Jurkat, Clone E6-1 (cell line): Measurements from ENCODE around the gene ANKDD1A.

ENCODE experiments used
- DNase-seq: peaks from one replicate; pipeline ENCODE4 v3.0.0-alpha.2; 2011; ENCODE audit warnings: low read depth, low spot score
- H3K4me3 ChIP-seq: 2 replicates; pipeline ENCODE4 v1.5.1; 2011; ENCODE audit warnings: mild to moderate bottlenecking, low read length, control low read depth, moderate library complexity

Gene ANKDD1A

GRCh38 chr15:64894395-64895056, 17.2 kb upstream of the ANKDD1A start:
- H3K4me3 ChIP-seq: peak overlapping the region; percentile 60
- peak; percentile 61 for DNase-seq

- peak overlapping the region; percentile 60 for H3K4me3 ChIP-seq
- peak; percentile 72 for DNase-seq
These were observed 16.2 kb upstream of the ANKDD1A start for GRCh38 chr15:64895285-64896065.

GRCh38 chr15:64896371-64897069, 15.2 kb upstream of the ANKDD1A start:
- no peak for DNase-seq
- H3K4me3 ChIP-seq: no peak overlapping the region

GRCh38 chr15:64897345-64897985, 14.2 kb upstream of the ANKDD1A start:
- H3K4me3 ChIP-seq: no peak overlapping the region
- no peak for DNase-seq

GRCh38 chr15:64898406-64898805, 13.3 kb upstream of the ANKDD1A start:
- H3K4me3 ChIP-seq: no peak overlapping the region
- DNase-seq: no peak

GRCh38 chr15:64901141-64901540, 10.6 kb upstream of the ANKDD1A start:
- no peak for DNase-seq
- no peak overlapping the region for H3K4me3 ChIP-seq

- no peak overlapping the region for H3K4me3 ChIP-seq
- DNase-seq: peak; percentile 76
These were observed 9.8 kb upstream of the ANKDD1A start for GRCh38 chr15:64901914-64902313.

- no peak overlapping the region for H3K4me3 ChIP-seq
- no peak for DNase-seq
These were observed 8.8 kb upstream of the ANKDD1A start for GRCh38 chr15:64902863-64903262.

GRCh38 chr15:64903326-64903950, 8.3 kb upstream of the ANKDD1A start:
- DNase-seq: no peak
- H3K4me3 ChIP-seq: no peak overlapping the region

GRCh38 chr15:64904189-64904588, 7.5 kb upstream of the ANKDD1A start:
- DNase-seq: no peak
- H3K4me3 ChIP-seq: no peak overlapping the region

- peak; percentile 50 for DNase-seq
- peak overlapping the region; percentile 39 for H3K4me3 ChIP-seq
These were observed 6.4 kb upstream of the ANKDD1A start for GRCh38 chr15:64905119-64905831.

GRCh38 chr15:64905941-64906340, 5.8 kb upstream of the ANKDD1A start:
- no peak overlapping the region for H3K4me3 ChIP-seq
- no peak for DNase-seq

- DNase-seq: no peak
- H3K4me3 ChIP-seq: no peak overlapping the region
These were observed 5.3 kb upstream of the ANKDD1A start for GRCh38 chr15:64906402-64906801.

- no peak overlapping the region for H3K4me3 ChIP-seq
- DNase-seq: no peak
These were observed 3.7 kb upstream of the ANKDD1A start for GRCh38 chr15:64907991-64908390.

- no peak for DNase-seq
- no peak overlapping the region for H3K4me3 ChIP-seq
These were observed 2.2 kb upstream of the ANKDD1A start for GRCh38 chr15:64909546-64909945.

- DNase-seq: no peak
- no peak overlapping the region for H3K4me3 ChIP-seq
These were observed 950 bp downstream of the ANKDD1A start for GRCh38 chr15:64912379-64913325.

- no peak for DNase-seq
These were observed 4.0 kb downstream of the ANKDD1A start for GRCh38 chr15:64915518-64916227.

More at GRCh38 chr15:64915518-64916227, 4.0 kb downstream of the ANKDD1A start:
- no peak overlapping the region for H3K4me3 ChIP-seq
